Measurements from ENCODE around the gene KRT35. TPM values are rescaled to one million over a fixed set of nuclear protein-coding genes. Genes with fewer than 3 reads are reported as not detected.

The KRT35 gene
- total and polyA plus RNA-seq, 10 of the 15 experiments (the other 5 are each of a cell fraction or from before 2014, with no cell fraction given), result not detected

DNA sequence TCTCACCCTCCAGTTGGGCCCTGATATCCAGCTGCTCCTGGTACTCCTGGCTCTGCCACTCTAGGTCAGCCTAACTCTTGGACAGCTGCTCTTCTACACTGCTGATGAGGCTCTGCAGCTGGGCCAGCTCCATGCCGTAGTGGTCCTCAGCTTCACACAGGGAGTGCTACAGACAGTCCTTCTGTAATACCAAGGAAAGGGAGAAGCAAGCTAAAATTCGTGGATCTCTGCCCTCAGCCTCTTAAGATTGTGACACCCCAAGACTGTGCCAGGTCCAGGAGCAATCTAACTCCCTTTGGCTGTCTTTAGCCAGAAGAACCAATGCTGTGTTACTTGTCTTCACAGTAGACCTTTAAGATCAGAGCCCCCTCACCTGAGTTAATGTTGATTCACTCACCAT, 32.4 kb downstream of the KRT35 start (continued):
- TF ChIP-seq RAD51 (IDR thresholded peaks at IDR 0.05) (no peak), BHLHE40 (IDR thresholded peaks at IDR 0.05; ENCODE audit: borderline replicate concordance in 1 of 2, low read depth in 2 of 2, low read length in 1 of 2) (no peak), CHD4 (IDR thresholded peaks at IDR 0.05) (no peak), ELK1 (IDR thresholded peaks at IDR 0.05; ENCODE audit: low read depth, low read length) (no peak)
- TF ChIP-seq, protein P1, sequence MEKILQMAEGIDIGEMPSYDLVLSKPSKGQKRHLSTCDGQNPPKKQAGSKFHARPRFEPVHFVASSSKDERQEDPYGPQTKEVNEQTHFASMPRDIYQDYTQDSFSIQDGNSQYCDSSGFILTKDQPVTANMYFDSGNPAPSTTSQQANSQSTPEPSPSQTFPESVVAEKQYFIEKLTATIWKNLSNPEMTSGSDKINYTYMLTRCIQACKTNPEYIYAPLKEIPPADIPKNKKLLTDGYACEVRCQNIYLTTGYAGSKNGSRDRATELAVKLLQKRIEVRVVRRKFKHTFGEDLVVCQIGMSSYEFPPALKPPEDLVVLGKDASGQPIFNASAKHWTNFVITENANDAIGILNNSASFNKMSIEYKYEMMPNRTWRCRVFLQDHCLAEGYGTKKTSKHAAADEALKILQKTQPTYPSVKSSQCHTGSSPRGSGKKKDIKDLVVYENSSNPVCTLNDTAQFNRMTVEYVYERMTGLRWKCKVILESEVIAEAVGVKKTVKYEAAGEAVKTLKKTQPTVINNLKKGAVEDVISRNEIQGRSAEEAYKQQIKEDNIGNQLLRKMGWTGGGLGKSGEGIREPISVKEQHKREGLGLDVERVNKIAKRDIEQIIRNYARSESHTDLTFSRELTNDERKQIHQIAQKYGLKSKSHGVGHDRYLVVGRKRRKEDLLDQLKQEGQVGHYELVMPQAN (conservative IDR thresholded peaks at IDR 0.05), result no peak

DNA sequence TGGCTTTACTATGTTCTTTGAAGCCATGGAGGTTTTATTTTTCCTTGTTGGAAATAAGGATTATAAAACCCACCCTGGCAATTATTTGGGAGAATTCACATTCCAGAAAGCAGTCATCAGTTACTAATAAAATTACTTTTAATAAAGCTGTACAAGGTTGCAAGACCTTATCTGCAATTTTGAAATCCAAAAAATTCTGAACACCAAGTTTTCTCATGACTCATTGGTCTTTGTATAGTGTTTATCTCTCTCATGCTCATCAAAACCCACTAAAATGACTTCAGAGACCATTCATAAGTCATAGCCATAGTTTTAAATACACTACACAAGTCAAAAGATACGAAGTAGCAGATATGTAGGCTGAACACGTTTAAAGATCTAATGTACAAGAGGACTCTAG, 34.1 kb downstream of the KRT35 start:
- H3K4me2 ChIP-seq (ENCODE audit: control insufficient read depth, insufficient read depth), result no peak overlapping the region
- SMC1A ChIA-PET (ENCODE audit: uncharacterized antibody, unreplicated experiment), result no interaction called here
- H3K27ac ChIP-seq (ENCODE audit: control insufficient read depth, insufficient read depth), result no peak overlapping the region
- H3K36me3 ChIP-seq (ENCODE audit: control insufficient read depth in 2 of 2, insufficient read depth in 2 of 2, low read length in 1 of 2), result no peaks in the 10 kb centered on the region
- POLR2A ChIA-PET, result interaction anchor here (0.6 kb wide), 1 partner anchor 546 kb away, joined by 6 read pairs; no protein-coding TSS in a partner anchor
- intact Hi-C loops (cut with micrococcal nuclease; ENCODE audit: unreplicated experiment) (no loop called here), in situ Hi-C loops (cut with MboI) (no loop called here)
- no peaks in the 10 kb centered on the region for H4K20me1 ChIP-seq (ENCODE audit: control insufficient read depth, insufficient read depth)
- H3K9ac ChIP-seq (ENCODE audit: control insufficient read depth, insufficient read depth, low read length), result no peak overlapping the region
- RAD21 ChIA-PET (ENCODE audit: unreplicated experiment), result interaction anchor here (1.1 kb wide), 1 partner anchor 10 kb away, joined by 3 read pairs; no protein-coding TSS in a partner anchor
- FAIRE-seq, result no peak
- peaks cover 3 to 4% of the 10 kb centered on the region in 2 experiments; a peak in 2 of 4 replicates for H3K27me3 ChIP-seq (replicated peaks in 1 of 2; ENCODE audit: control insufficient read depth in 2 of 2, insufficient read depth in 2 of 2, low read length in 1 of 2)
- no peaks in the 10 kb centered on the region for H3K9me3 ChIP-seq (replicated peaks; ENCODE audit: control insufficient read depth, insufficient read depth, low read length)
- CTCF ChIA-PET, result no interaction called here
- no TSS peak for BruUV-seq (replicated peaks)
- TF ChIP-seq BRCA1 (IDR thresholded peaks at IDR 0.05; ENCODE audit: low read depth, low read length), result no peak
- no peak for TF ChIP-seq NBN (IDR thresholded peaks at IDR 0.05)
- TF ChIP-seq NFIC (IDR thresholded peaks at IDR 0.05; ENCODE audit: low read depth, low read length), result no peak
- no peak for TF ChIP-seq SUPT20H (IDR thresholded peaks at IDR 0.05; ENCODE audit: borderline replicate concordance, control insufficient read depth, low read depth, low read length)
- TF ChIP-seq, protein P2, sequence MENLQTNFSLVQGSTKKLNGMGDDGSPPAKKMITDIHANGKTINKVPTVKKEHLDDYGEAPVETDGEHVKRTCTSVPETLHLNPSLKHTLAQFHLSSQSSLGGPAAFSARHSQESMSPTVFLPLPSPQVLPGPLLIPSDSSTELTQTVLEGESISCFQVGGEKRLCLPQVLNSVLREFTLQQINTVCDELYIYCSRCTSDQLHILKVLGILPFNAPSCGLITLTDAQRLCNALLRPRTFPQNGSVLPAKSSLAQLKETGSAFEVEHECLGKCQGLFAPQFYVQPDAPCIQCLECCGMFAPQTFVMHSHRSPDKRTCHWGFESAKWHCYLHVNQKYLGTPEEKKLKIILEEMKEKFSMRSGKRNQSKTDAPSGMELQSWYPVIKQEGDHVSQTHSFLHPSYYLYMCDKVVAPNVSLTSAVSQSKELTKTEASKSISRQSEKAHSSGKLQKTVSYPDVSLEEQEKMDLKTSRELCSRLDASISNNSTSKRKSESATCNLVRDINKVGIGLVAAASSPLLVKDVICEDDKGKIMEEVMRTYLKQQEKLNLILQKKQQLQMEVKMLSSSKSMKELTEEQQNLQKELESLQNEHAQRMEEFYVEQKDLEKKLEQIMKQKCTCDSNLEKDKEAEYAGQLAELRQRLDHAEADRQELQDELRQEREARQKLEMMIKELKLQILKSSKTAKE (IDR thresholded peaks at IDR 0.05; ENCODE audit: low read depth, poor library complexity, severe bottlenecking), result no peak
- no peak for TF ChIP-seq GATAD2B (conservative IDR thresholded peaks at IDR 0.05; ENCODE audit: low read depth)
- no peak for TF ChIP-seq CHD2 (IDR thresholded peaks at IDR 0.05; ENCODE audit: borderline replicate concordance, low read depth, low read length)
- TF ChIP-seq HDAC6 (IDR thresholded peaks at IDR 0.05; ENCODE audit: unreplicated experiment), result no peak
- no peak for TF ChIP-seq NFYB (IDR thresholded peaks at IDR 0.05; ENCODE audit: insufficient read depth, low read depth, low read length)
- TF ChIP-seq, protein P3, sequence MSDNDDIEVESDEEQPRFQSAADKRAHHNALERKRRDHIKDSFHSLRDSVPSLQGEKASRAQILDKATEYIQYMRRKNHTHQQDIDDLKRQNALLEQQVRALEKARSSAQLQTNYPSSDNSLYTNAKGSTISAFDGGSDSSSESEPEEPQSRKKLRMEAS (IDR thresholded peaks at IDR 0.05; ENCODE audit: low read depth, low read length), result no peak
- ATAC-seq, result no peak
- whole genome bisulfite sequencing (ENCODE audit: insufficient coverage, insufficient replicate concordance, low lambda C conversion rate, missing lambda C conversion rate), result 3% methylated on average over 2 of the region's 2 CpGs
- no peak for DNase-seq (ENCODE audit: low read depth, low spot score)
- no peaks in the 10 kb centered on the region for H3K79me2 ChIP-seq (ENCODE audit: control insufficient read depth, insufficient read depth, low read length)
- no peak overlapping the region for H2AFZ ChIP-seq (ENCODE audit: control insufficient read depth, low read depth, low read length)
- H3K4me1 ChIP-seq (ENCODE audit: control insufficient read depth, insufficient read depth, low read length), result no peaks in the 10 kb centered on the region
- H3K4me3 ChIP-seq, result no peak overlapping the region

Data from GM12878 (cell line).